ENCODE data around the gene KRT33A.

The KRT33A gene

DNA sequence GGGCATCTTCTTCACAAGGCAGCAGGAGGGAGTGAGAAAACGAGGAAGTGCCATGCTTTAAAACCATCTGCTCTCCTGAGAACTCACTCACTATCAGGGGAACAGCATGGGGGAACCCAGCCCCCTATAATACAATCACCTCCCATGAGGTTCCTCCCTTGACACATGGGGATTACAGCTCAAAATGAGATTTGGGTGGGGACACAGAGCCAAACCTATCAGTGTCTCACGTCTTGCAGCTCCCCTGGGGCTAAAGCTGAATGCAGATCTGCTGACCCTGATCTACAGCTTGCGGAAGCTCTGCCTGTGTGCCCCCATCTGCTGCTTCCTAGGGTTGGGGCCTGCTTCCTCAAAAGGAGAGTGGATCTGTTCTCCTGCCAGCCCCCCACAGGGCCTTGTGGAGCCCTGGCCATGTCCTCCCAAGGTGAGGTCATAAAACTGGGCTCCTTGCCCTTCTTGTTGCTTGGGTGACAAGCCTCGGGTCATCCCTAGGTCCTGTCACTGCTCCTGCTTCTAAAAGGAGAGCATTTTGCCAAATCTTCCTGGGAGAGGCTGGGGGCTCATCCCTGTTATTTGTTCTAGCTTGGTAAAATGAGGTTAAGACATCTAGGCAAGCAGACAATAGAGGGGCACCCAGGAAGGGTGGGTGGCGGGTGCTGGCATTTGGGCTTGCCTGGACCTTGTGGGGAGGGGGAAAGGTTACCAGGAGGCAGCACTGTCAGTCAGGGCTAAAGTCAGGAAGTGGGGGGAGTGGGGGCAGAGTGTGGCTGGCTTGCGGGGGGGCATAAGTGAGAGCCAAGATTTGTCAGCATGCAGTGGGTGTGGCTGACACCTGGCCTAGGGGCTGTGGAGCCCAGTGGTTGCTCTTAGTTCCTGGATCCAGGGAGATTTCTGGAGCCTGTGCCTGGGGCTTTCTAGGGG is 16.0 kb downstream of the KRT33A start:
- H3K4me3 ChIP-seq (ENCODE audit: low read depth, low read length): no peak overlapping the region
- TF ChIP-seq, protein P1, sequence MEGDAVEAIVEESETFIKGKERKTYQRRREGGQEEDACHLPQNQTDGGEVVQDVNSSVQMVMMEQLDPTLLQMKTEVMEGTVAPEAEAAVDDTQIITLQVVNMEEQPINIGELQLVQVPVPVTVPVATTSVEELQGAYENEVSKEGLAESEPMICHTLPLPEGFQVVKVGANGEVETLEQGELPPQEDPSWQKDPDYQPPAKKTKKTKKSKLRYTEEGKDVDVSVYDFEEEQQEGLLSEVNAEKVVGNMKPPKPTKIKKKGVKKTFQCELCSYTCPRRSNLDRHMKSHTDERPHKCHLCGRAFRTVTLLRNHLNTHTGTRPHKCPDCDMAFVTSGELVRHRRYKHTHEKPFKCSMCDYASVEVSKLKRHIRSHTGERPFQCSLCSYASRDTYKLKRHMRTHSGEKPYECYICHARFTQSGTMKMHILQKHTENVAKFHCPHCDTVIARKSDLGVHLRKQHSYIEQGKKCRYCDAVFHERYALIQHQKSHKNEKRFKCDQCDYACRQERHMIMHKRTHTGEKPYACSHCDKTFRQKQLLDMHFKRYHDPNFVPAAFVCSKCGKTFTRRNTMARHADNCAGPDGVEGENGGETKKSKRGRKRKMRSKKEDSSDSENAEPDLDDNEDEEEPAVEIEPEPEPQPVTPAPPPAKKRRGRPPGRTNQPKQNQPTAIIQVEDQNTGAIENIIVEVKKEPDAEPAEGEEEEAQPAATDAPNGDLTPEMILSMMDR (IDR thresholded peaks at IDR 0.05; ENCODE audit: borderline replicate concordance, insufficient read depth, low read depth, low read length): no peak

DNA sequence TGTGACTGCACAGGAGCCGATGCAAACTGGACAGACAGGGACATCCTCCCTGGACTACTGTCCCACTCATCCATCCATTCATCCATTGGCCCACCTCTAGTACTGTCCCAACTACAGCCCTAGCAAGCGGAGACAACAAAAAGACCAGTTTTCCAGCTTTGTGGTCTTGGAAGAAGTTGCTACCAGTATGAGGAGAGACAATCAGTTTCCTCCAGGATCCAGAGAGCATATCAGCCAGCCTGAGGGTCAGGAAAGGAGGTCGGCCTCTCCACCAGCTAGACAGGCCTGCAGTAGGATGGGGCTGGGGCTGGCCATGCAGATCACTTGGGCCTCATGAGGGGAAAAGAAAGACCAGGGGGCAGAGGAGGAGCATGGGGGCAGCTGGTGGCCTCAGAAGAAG is 16.8 kb downstream of the KRT33A start:
- H3K4me3 ChIP-seq (ENCODE audit: low read depth, low read length): no peak overlapping the region
- TF ChIP-seq, protein P1 (IDR thresholded peaks at IDR 0.05; ENCODE audit: borderline replicate concordance, insufficient read depth, low read depth, low read length): no peak

DNA sequence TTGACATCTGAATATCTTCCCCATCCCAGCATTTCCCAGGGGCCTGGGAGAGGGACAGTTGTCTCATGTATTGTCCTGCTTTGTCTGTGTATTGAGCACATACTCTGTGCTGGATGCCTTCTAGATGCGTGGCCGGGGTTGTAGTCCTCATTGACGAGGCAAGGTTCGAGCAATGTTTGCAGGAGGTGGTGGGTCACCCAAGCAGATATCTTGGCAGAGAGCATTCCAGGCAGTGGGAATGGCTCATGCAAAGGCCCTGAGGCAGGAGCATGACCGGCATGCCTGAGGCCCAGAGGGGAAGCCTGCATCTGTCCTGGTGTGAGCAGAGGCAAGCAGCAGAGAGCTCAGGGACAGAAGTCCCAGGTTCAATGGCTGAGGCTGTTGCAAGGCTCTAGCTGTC is 17.5 kb downstream of the KRT33A start:
- H3K4me3 ChIP-seq (ENCODE audit: low read depth, low read length): no peak overlapping the region
- TF ChIP-seq, protein P1 (IDR thresholded peaks at IDR 0.05; ENCODE audit: borderline replicate concordance, insufficient read depth, low read depth, low read length): no peak

DNA sequence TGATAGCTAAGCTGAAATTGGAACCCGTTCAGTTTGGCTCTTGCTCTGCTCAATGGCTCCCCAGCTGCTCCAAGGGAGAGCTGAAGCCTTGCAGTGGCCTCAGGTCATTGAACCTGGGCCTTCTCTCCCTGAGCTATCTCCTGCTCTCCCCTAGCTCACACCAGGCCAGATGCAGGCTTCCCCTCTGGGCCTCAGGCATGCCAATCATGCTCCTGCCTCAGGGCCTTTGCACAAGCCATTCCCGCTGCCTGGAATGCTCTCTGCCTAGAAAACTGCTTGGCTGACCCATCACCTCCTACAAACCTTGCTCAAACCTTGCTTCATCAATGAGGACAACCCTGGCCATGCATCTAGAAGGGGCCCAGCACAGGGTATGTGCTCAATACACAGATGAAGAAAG is 18.4 kb downstream of the KRT33A start:
- no peak overlapping the region for H3K4me3 ChIP-seq (ENCODE audit: low read depth, low read length)
- TF ChIP-seq, protein P1 (IDR thresholded peaks at IDR 0.05; ENCODE audit: borderline replicate concordance, insufficient read depth, low read depth, low read length): no peak

DNA sequence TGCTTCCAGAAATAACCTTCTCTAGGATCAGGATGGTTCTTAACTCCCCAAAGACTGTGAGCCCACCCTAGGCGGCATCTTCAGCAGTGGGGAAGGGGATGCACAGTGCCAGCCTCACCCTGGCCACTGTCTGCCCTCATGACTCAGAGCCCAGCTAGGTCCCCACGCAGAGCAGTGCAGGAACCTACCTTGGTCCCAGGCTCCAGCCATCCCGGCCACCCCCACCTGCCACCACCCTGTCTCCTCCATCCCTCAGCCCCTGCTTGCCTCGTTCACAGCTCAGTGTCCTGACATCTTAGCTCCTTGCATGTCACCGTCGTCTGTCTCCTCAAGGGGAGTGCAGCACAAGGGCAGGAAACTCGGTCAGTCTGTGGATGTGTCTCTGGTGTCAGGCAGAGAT is 19.0 kb downstream of the KRT33A start:
- H3K4me3 ChIP-seq (ENCODE audit: low read depth, low read length): no peak overlapping the region
- TF ChIP-seq, protein P1 (IDR thresholded peaks at IDR 0.05; ENCODE audit: borderline replicate concordance, insufficient read depth, low read depth, low read length): no peak

DNA sequence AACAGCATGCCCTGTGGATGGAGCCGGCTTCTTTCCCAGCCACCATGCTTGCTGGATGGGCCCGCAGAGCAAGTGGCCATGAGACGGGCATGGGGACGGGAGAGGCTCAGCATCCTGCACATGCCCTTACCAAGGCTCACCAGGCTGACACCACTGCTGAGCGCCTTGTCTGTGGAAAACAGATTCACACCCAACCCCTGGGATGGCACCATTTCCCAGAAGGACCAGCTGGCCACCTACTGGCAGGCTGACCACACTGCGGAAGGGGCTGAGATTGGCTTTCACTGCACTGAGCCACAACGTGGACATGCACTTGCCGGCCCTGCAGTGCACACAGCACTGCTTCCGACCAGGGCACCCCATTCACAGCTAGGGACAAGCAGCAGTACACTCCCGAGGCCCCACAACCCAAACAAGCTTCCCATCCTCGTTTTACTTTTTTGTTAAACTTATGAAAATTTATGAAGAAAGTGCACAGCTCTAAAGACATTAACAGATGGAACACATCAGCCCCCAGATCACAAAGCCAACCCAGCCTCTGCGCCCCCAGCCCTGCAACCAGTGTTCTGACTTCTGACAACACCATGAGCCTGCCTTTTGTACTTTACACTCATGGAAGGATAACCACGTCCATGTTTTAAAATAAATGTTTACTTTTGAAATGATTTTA is 21.2 kb downstream of the KRT33A start:
- no peak overlapping the region for H3K4me3 ChIP-seq (ENCODE audit: low read depth, low read length)
- TF ChIP-seq, protein P1 (IDR thresholded peaks at IDR 0.05; ENCODE audit: borderline replicate concordance, insufficient read depth, low read depth, low read length): peak; percentile 65; the same call in 1 of the 2 replicates
